HepG2 (cell line): ENCODE measurements around the gene PCDHGB1. TPM values are rescaled to one million over a fixed set of nuclear protein-coding genes. Genes with fewer than 3 reads are reported as not detected.

Experiments
- ATAC-seq: fragments of 200-7000 bp; cut with Tn5 transposase; 3 replicates; pipeline ENCODE4 v1.9.1; 2020; ENCODE audit warnings: mild to moderate bottlenecking, moderate library complexity
- BruUV-seq: library from RNA; stranded (reverse); fragments of 400-500 nt; replicated peaks from 2 replicates; lab custom pipeline; 2021; lab: Mats Ljungman, UMichigan
- CTCF ChIA-PET: fragments of 300-600 bp; formaldehyde crosslinking; extraction: SDS; loops from one replicate; lab custom pipeline; 2021; ENCODE audit warnings: low total read pairs, inconsistent platforms, low intra/inter-chr PET ratio; lab: Yijun Ruan, JAX
- POLR2A ChIA-PET: fragments of 350-600 bp; sonication (Branson Sonifier 250); formaldehyde crosslinking; loops from one replicate; lab custom pipeline; 2020; ENCODE audit warnings: antibody characterized with exemption, inconsistent platforms; lab: Yijun Ruan, JAX
- DNase-seq: peaks from one replicate; pipeline ENCODE4 v3.0.0-alpha.2; 2015; ENCODE audit warnings: low spot score
- FAIRE-seq: peaks from 3 replicates; lab custom pipeline; 2011; peaks lifted over from hg19 to GRCh38; lab: Jason Lieb, UNC
- H2AFZ ChIP-seq: one replicate; pipeline ENCODE4 v1.6.1; 2011; ENCODE audit warnings: low read length, inconsistent platforms
- H3K27ac ChIP-seq: fragments of 300-600 bp; 3 replicates; pipeline ENCODE4 v1.8.0; 2011; ENCODE audit warnings: mixed run types, mild to moderate bottlenecking, mixed read lengths, low read length, inconsistent platforms; ENCODE audit not compliant: insufficient read depth; ENCODE audit errors: extremely low read length
- H3K27me3 ChIP-seq, 2 experiments: fragments of 200-600 bp in 1 of 2; 2 replicates in 1 of 2; 3 replicates in 1 of 2; pipeline versions ENCODE4 v1.6.0 to v1.8.0; 2011; ENCODE audit warnings: low read length in 2 of 2, mild to moderate bottlenecking in 2 of 2, moderate library complexity in 2 of 2, inconsistent platforms in 1 of 2; ENCODE audit not compliant: insufficient read depth in 2 of 2, control insufficient read depth in 1 of 2
- H3K36me3 ChIP-seq, 2 experiments: fragments of 200-600 bp in 1 of 2; replicated peaks in 1 of 2; 2 replicates in 1 of 2; 3 replicates in 1 of 2; pipeline versions ENCODE4 v1.5.1 to v1.8.0; 2011; ENCODE audit warnings: low read length in 2 of 2, inconsistent platforms in 1 of 2; ENCODE audit not compliant: insufficient read depth in 2 of 2, control insufficient read depth in 1 of 2
- H3K4me1 ChIP-seq: 2 replicates; pipeline ENCODE4 v1.5.1; 2012; ENCODE audit warnings: low read length, inconsistent platforms; ENCODE audit not compliant: insufficient read depth
- H3K4me2 ChIP-seq: 2 replicates; pipeline ENCODE4 v1.6.0; 2011; ENCODE audit warnings: low read depth, low read length, inconsistent platforms
- H3K4me3 ChIP-seq, 3 experiments: fragments of 200-600 bp in 1 of 3; sonication (generic), shearing (Covaris generic) in 1 of 3; replicated peaks in 1 of 3; 2 replicates each; pipeline ENCODE4 v1.5.1; 2011 to 2016; ENCODE audit warnings: low read length in 3 of 3, inconsistent platforms in 2 of 3, low read depth in 2 of 3, mild to moderate bottlenecking in 2 of 3, control low read depth in 1 of 3, mixed read lengths in 1 of 3; ENCODE audit not compliant: insufficient read depth in 1 of 3
- H3K79me2 ChIP-seq: one replicate; pipeline ENCODE4 v1.6.1; 2011; ENCODE audit warnings: low read length, inconsistent platforms; ENCODE audit not compliant: insufficient read depth
- H3K9ac ChIP-seq: 2 replicates; pipeline ENCODE4 v1.6.0; 2011; ENCODE audit warnings: mild to moderate bottlenecking, low read depth, low read length, inconsistent platforms; ENCODE audit not compliant: insufficient read depth
- H3K9me3 ChIP-seq: 2 replicates; pipeline ENCODE4 v1.5.1; 2012; ENCODE audit warnings: mild to moderate bottlenecking, low read length
- H4K20me1 ChIP-seq: 2 replicates; pipeline ENCODE4 v1.6.0; 2011; ENCODE audit warnings: inconsistent platforms, mild to moderate bottlenecking, low read length, moderate library complexity; ENCODE audit not compliant: insufficient read depth
- ARHGAP35 ChIP-seq: sonication (generic); formaldehyde crosslinking; IDR thresholded peaks from 2 replicates; pipeline ENCODE4 v1.9.0; 2022; ENCODE audit warnings: mild to moderate bottlenecking, inconsistent platforms, moderate library complexity, missing genetic modification reagents, borderline replicate concordance
- ATRX ChIP-seq: sonication (generic); formaldehyde crosslinking; IDR thresholded peaks from 2 replicates; pipeline ENCODE4 v1.4.0; 2020; ENCODE audit warnings: missing genetic modification reagents, borderline replicate concordance
- ERF ChIP-seq: IDR thresholded peaks from 2 replicates; pipeline ENCODE4 v1.6.1; 2018; ENCODE audit warnings: missing biosample characterization, missing genetic modification reagents
- FOXA3 ChIP-seq: IDR thresholded peaks from 2 replicates; pipeline ENCODE4 v1.6.1; 2016; ENCODE audit warnings: missing genetic modification reagents, missing compliant biosample characterization
- FOXJ3 ChIP-seq: sonication (generic); formaldehyde crosslinking; IDR thresholded peaks from 2 replicates; pipeline ENCODE4 v1.4.0; 2020; ENCODE audit warnings: missing genetic modification reagents, mild to moderate bottlenecking, borderline replicate concordance
- IRF2 ChIP-seq: IDR thresholded peaks from 2 replicates; pipeline ENCODE4 v1.6.1; 2018; ENCODE audit warnings: missing genetic modification reagents, missing compliant biosample characterization
- KLF16 ChIP-seq, 2 experiments: sonication (generic) in 1 of 2; formaldehyde crosslinking in 1 of 2; IDR thresholded peaks; 2 replicates each; pipeline versions ENCODE4 v1.6.1 to v1.8.0; 2016 to 2023; ENCODE audit warnings: missing genetic modification reagents in 2 of 2, missing compliant biosample characterization in 1 of 2
- PRDM4 ChIP-seq: sonication (generic); formaldehyde crosslinking; IDR thresholded peaks from 2 replicates; pipeline ENCODE4 v1.9.0; 2021; ENCODE audit warnings: missing genetic modification reagents, borderline replicate concordance
- TP53 ChIP-seq: sonication (generic); formaldehyde crosslinking; conservative IDR thresholded peaks from 2 replicates; pipeline ENCODE4 v1.4.0; 2020; ENCODE audit warnings: missing genetic modification reagents
- ZKSCAN5 ChIP-seq: sonication (generic); formaldehyde crosslinking; IDR thresholded peaks from 2 replicates; pipeline ENCODE4 v1.5.1; 2020; ENCODE audit warnings: mild to moderate bottlenecking, missing genetic modification reagents
- WGBS: methylation state at CpG from one replicate; pipeline ENCODE4 v1.1.6; 2017; ENCODE audit warnings: low lambda C conversion rate; 5-methylcytosine and 5-hydroxymethylcytosine counted together
- in situ Hi-C: cut with HindIII; loops from 2 replicates; pipeline ENCODE4 v1.10.0; 2017; ENCODE audit warnings: low pct_unique_long_range_greater_than_20kb; ENCODE audit not compliant: extremely low pct_ligation_motif_present
- intact Hi-C: fragments of 100-400 bp; cut with micrococcal nuclease; formaldehyde crosslinking; loops from one replicate; pipeline ENCODE4 v1.10.0; 2022; ENCODE audit not compliant: unreplicated experiment
- polyA plus RNA-seq, 8 experiments: library from polyadenylated mRNA; depleted of rRNA in 3 of 8; stranded (reverse) in 7 of 8; unstranded in 1 of 8; fragments of >200 nt; fragmentation: Illumina TruSeq in 4 of 8; extraction: Trizol in 4 of 8; gene quantifications; 2 replicates each; pipeline versions ENCODE4 v1.2.1 to v1.2.3, GENCODE V29; 2011 to 2016; ENCODE audit warnings: low read depth in 4 of 8, missing spikeins in 1 of 8, mixed read lengths in 1 of 8; ENCODE audit not compliant: insufficient read depth in 1 of 8
- total RNA-seq, 5 experiments: library from RNA; depleted of rRNA; stranded (reverse); fragments of >200 nt; fragmentation: Illumina TruSeq; extraction: Trizol; gene quantifications; 2 replicates each; pipeline ENCODE4 v1.2.3, GENCODE V29; 2016; ENCODE audit warnings: low read depth in 1 of 5
- TF ChIP-seq, protein P1 (sequence below): sonication (generic); formaldehyde crosslinking; conservative IDR thresholded peaks from 2 replicates; pipeline ENCODE4 v1.4.0; 2020; ENCODE audit warnings: mild to moderate bottlenecking, missing genetic modification reagents, moderate library complexity
- TF ChIP-seq, protein P2 (sequence below): sonication (generic); formaldehyde crosslinking; IDR thresholded peaks from 2 replicates; pipeline ENCODE4 v1.5.0; 2020; ENCODE audit warnings: missing genetic modification reagents

Gene PCDHGB1
- total and polyA plus RNA-seq, 2 of the 13 experiments (the other 11 are each of a cell fraction or from before 2014, with no cell fraction given) = 1.0 to 2.6 TPM

DNA sequence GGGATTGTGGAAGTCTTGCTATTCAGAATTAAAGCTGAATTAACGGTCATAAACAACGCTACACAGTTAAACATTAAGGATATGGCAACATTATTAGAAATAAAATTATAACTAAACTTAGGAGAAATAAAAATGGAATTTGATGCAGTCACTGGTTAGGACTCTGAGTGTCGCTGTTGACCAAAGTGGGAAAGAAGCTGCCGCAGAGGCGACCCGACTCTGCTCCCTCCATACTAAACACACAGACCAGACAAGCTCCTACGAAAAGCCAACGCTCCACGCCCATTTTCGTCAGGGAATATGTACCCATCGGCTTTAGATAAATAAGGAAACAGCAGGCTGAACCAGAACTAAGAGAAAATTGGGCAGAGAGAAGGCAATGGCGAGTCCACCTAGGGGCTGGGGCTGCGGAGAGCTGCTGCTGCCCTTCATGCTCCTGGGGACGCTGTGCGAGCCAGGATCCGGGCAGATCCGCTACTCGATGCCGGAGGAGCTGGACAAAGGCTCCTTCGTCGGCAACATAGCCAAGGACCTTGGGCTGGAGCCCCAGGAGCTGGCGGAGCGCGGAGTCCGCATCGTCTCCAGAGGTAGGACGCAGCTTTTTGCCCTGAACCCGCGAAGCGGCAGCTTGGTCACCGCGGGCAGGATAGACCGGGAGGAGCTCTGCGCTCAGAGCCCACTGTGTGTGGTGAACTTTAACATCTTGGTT lies 14.2 kb downstream of the PCDHGB1 start, which contains the start of gene PCDHGA5:
PCDHGA5 (plus strand) TSS at position 211 of the 709 bp plus-strand sequence; CDS start at position 380, 169 bp downstream.
- intact Hi-C loops = no loop called here
- FAIRE-seq (no peak), DNase-seq (no peak), ATAC-seq (no peak)
- no peak within 1 kb of the TSS for H3K4me2 ChIP-seq
- no peaks in the 10 kb centered on the region for H3K79me2 ChIP-seq
- in situ Hi-C loops = no loop called here
- ChIA-PET POLR2A (no interaction called here), CTCF (no interaction called here)
- no peaks in the 10 kb centered on the region for H3K27me3 ChIP-seq
- peaks cover 54% of the 10 kb centered on the region for H3K9me3 ChIP-seq
- no TSS peak for BruUV-seq
- 74% methylated on average over 30 of the region's 34 CpGs for WGBS
- no peak within 1 kb of the TSS for H3K27ac ChIP-seq
- H3K9ac ChIP-seq = no peak within 1 kb of the TSS
- H2AFZ ChIP-seq = no peak within 1 kb of the TSS
- H3K36me3 ChIP-seq = no peaks in the 10 kb centered on the region
- no peaks in the 10 kb centered on the region for H4K20me1 ChIP-seq
- H3K4me1 ChIP-seq = no peaks in the 10 kb centered on the region
- H3K4me3 ChIP-seq = no peak within 1 kb of the TSS
- TF ChIP-seq ARHGAP35 (CRISPR knock-in tag) (no peak), ZKSCAN5 (no peak), KLF16 (CRISPR knock-in tag; IDR thresholded peaks at IDR 0.05) (no peak), FOXA3 (CRISPR knock-in tag) (no peak), ERF (CRISPR knock-in tag) (no peak), FOXJ3 (CRISPR knock-in tag) (no peak), ATRX (no peak), IRF2 (CRISPR knock-in tag) (no peak), PRDM4 (CRISPR knock-in tag) (no peak), TP53 (no peak)
- TF ChIP-seq, protein P1, sequence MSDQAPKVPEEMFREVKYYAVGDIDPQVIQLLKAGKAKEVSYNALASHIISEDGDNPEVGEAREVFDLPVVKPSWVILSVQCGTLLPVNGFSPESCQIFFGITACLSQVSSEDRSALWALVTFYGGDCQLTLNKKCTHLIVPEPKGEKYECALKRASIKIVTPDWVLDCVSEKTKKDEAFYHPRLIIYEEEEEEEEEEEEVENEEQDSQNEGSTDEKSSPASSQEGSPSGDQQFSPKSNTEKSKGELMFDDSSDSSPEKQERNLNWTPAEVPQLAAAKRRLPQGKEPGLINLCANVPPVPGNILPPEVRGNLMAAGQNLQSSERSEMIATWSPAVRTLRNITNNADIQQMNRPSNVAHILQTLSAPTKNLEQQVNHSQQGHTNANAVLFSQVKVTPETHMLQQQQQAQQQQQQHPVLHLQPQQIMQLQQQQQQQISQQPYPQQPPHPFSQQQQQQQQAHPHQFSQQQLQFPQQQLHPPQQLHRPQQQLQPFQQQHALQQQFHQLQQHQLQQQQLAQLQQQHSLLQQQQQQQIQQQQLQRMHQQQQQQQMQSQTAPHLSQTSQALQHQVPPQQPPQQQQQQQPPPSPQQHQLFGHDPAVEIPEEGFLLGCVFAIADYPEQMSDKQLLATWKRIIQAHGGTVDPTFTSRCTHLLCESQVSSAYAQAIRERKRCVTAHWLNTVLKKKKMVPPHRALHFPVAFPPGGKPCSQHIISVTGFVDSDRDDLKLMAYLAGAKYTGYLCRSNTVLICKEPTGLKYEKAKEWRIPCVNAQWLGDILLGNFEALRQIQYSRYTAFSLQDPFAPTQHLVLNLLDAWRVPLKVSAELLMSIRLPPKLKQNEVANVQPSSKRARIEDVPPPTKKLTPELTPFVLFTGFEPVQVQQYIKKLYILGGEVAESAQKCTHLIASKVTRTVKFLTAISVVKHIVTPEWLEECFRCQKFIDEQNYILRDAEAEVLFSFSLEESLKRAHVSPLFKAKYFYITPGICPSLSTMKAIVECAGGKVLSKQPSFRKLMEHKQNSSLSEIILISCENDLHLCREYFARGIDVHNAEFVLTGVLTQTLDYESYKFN = no peak
- TF ChIP-seq, protein P2, sequence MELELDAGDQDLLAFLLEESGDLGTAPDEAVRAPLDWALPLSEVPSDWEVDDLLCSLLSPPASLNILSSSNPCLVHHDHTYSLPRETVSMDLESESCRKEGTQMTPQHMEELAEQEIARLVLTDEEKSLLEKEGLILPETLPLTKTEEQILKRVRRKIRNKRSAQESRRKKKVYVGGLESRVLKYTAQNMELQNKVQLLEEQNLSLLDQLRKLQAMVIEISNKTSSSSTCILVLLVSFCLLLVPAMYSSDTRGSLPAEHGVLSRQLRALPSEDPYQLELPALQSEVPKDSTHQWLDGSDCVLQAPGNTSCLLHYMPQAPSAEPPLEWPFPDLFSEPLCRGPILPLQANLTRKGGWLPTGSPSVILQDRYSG = no peak
